ENCODE data around the gene WNT7B. TPM values are rescaled to one million over a fixed set of nuclear protein-coding genes. Genes with fewer than 3 reads are reported as not detected.

WNT7B gene
- total and polyA plus RNA-seq, 8 donors: 0.06 to 2.0 TPM; not detected in 6

- H3K9me3 ChIP-seq: no peaks in the 10 kb centered on the region
- H3K36me3 ChIP-seq: no peaks in the 10 kb centered on the region
- H3K4me1 ChIP-seq: peaks cover 46 to 62% (median 51%) of the 10 kb centered on the region in 4 donors
- TF ChIP-seq POLR2AphosphoS5 (IDR thresholded peaks at IDR 0.05) (no peak), EP300 (IDR thresholded peaks at IDR 0.05) (no peak), POLR2A (IDR thresholded peaks at IDR 0.05) (no peak), CTCF (IDR thresholded peaks at IDR 0.05) (no peak)
- no peak for DNase-seq
- intact Hi-C loops (cut with DNase I; ENCODE audit: low total_unique reads): no loop called here
- H3K27me3 ChIP-seq: peaks cover 34 to 77% (median 71%) of the 10 kb centered on the region in 3 donors
- no peak overlapping the region for H3K27ac ChIP-seq
- peak overlapping the region; percentile 25 to 51 (median 40) for H3K4me3 ChIP-seq
- whole genome bisulfite sequencing, 5 donors: 1 to 8% (median 2%) methylated on average over 53 to 93 of the region's 94 CpGs; no CpG with 5 or more reads in 1 of the 5 donors
Observed at GRCh38 chr22:45976254-45977002, 534 bp downstream of the WNT7B start.

GRCh38 chr22:45975164-45976161 lies 1.5 kb downstream of the WNT7B start:
- no peaks in the 10 kb centered on the region for H3K9me3 ChIP-seq
- DNase-seq: peak in 1 of 2 donors; percentile 75
- WGBS, 5 donors: 2 to 6% (median 3%) methylated on average over 41 to 80 of the region's 80 CpGs
- H3K4me1 ChIP-seq: peaks cover 56 to 72% (median 60%) of the 10 kb centered on the region in 4 donors
- intact Hi-C loops (cut with DNase I; ENCODE audit: low total_unique reads): no loop called here
- H3K27ac ChIP-seq: no peak overlapping the region
- peak overlapping the region in 2 of 4 donors; percentile 9 to 46 for H3K4me3 ChIP-seq
- H3K27me3 ChIP-seq: peaks cover 40 to 87% (median 81%) of the 10 kb centered on the region in 3 donors
- no peak for TF ChIP-seq POLR2AphosphoS5 (IDR thresholded peaks at IDR 0.05)
- TF ChIP-seq CTCF (IDR thresholded peaks at IDR 0.05): no peak
- TF ChIP-seq POLR2A (IDR thresholded peaks at IDR 0.05): no peak
- no peak for TF ChIP-seq EP300 (IDR thresholded peaks at IDR 0.05)
- H3K36me3 ChIP-seq: no peaks in the 10 kb centered on the region

GRCh38 chr22:45974498-45974897 lies 2.5 kb downstream of the WNT7B start:
- 4 to 34% (median 17%) methylated on average over 3 to 4 of the region's 4 CpGs for WGBS, 5 donors
- peaks cover 47 to 97% (median 90%) of the 10 kb centered on the region in 3 donors for H3K27me3 ChIP-seq
- no peaks in the 10 kb centered on the region for H3K9me3 ChIP-seq
- H3K27ac ChIP-seq: no peak overlapping the region
- no peak for TF ChIP-seq CTCF (IDR thresholded peaks at IDR 0.05)
- no peak for TF ChIP-seq POLR2A (IDR thresholded peaks at IDR 0.05)
- TF ChIP-seq POLR2AphosphoS5 (IDR thresholded peaks at IDR 0.05): no peak
- TF ChIP-seq EP300 (IDR thresholded peaks at IDR 0.05): no peak
- intact Hi-C loops (cut with DNase I; ENCODE audit: low total_unique reads): no loop called here
- no peak overlapping the region for H3K4me3 ChIP-seq
- no peaks in the 10 kb centered on the region for H3K36me3 ChIP-seq
- DNase-seq: no peak
- H3K4me1 ChIP-seq: peaks cover 56 to 72% (median 60%) of the 10 kb centered on the region in 4 donors

GRCh38 chr22:45972889-45973253 lies 4.1 kb downstream of the WNT7B start:
- no peak overlapping the region for H3K27ac ChIP-seq
- H3K27me3 ChIP-seq: peaks cover 54 to 100% (median 90%) of the 10 kb centered on the region in 3 donors
- no peaks in the 10 kb centered on the region for H3K36me3 ChIP-seq
- no peak for DNase-seq
- TF ChIP-seq CTCF (IDR thresholded peaks at IDR 0.05) (no peak), EP300 (IDR thresholded peaks at IDR 0.05) (no peak), POLR2A (IDR thresholded peaks at IDR 0.05) (no peak)
- H3K4me1 ChIP-seq: peaks cover 41 to 57% (median 45%) of the 10 kb centered on the region in 4 donors
- intact Hi-C loops (cut with DNase I; ENCODE audit: low total_unique reads): no loop called here
- WGBS, 5 donors: 56 to 76% (median 69%) methylated on average over 4 to 10 of the region's 10 CpGs
- H3K4me3 ChIP-seq: no peak overlapping the region
- no peaks in the 10 kb centered on the region for H3K9me3 ChIP-seq

Measured in stomach (tissue), 9 donors.